Measurements from ENCODE around the gene SLC24A3. TPM values are rescaled to one million over a fixed set of nuclear protein-coding genes. Genes with fewer than 3 reads are reported as not detected.
A peak's percentile ranks its signal among the peaks of the same experiment; 100 is the strongest.

The SLC24A3 gene
- total RNA-seq, 1 donor from 2014 or later = 0.79 TPM

- peak overlapping the region; percentile 63 for H3K4me3 Mint-ChIP-seq (ENCODE audit: unreplicated experiment)
- Histone ChIP-seq H2AFZ (ENCODE audit: low read depth, low read length) (no peak overlapping the region), H3K9me3 (ENCODE audit: insufficient read depth, low read depth, low read length) (no peaks in the 10 kb centered on the region), H3K27ac (ENCODE audit: low read depth, low read length) (no peak overlapping the region), H3K27me3 (ENCODE audit: insufficient read depth, low read length) (peaks cover 24% of the 10 kb centered on the region), H4K20me1 (ENCODE audit: insufficient read depth, low read length) (no peaks in the 10 kb centered on the region), H3K79me2 (ENCODE audit: insufficient read depth, low read length) (no peaks in the 10 kb centered on the region), H3K4me3 (ENCODE audit: insufficient read depth, low read depth, low read length) (no peak overlapping the region), H3K4me1 (ENCODE audit: insufficient read depth, low read length) (no peaks in the 10 kb centered on the region), H3K36me3 (ENCODE audit: insufficient read depth, low read length) (no peaks in the 10 kb centered on the region), H3K9ac (ENCODE audit: low read length) (no peak overlapping the region), H3K4me2 (ENCODE audit: low read length) (no peak overlapping the region)
- DNase-seq (ENCODE audit: low read depth) (no peak), FAIRE-seq (no peak)
- no peaks in the 10 kb centered on the region for H3K9me3 Mint-ChIP-seq (ENCODE audit: unreplicated experiment)
- TF ChIP-seq, protein P1, sequence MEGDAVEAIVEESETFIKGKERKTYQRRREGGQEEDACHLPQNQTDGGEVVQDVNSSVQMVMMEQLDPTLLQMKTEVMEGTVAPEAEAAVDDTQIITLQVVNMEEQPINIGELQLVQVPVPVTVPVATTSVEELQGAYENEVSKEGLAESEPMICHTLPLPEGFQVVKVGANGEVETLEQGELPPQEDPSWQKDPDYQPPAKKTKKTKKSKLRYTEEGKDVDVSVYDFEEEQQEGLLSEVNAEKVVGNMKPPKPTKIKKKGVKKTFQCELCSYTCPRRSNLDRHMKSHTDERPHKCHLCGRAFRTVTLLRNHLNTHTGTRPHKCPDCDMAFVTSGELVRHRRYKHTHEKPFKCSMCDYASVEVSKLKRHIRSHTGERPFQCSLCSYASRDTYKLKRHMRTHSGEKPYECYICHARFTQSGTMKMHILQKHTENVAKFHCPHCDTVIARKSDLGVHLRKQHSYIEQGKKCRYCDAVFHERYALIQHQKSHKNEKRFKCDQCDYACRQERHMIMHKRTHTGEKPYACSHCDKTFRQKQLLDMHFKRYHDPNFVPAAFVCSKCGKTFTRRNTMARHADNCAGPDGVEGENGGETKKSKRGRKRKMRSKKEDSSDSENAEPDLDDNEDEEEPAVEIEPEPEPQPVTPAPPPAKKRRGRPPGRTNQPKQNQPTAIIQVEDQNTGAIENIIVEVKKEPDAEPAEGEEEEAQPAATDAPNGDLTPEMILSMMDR (IDR thresholded peaks at IDR 0.05; ENCODE audit: insufficient read depth, low read depth, low read length) = no peak
- no peak for TF ChIP-seq EZH2 (IDR thresholded peaks at IDR 0.05; ENCODE audit: insufficient read depth, low read length)
- peaks cover 50% of the 10 kb centered on the region for H3K27me3 Mint-ChIP-seq (ENCODE audit: low read depth, unreplicated experiment)
- no peak overlapping the region for H3K27ac Mint-ChIP-seq (ENCODE audit: unreplicated experiment)
- H3K4me1 Mint-ChIP-seq (ENCODE audit: low read depth, unreplicated experiment) = peaks cover 5% of the 10 kb centered on the region
- no peaks in the 10 kb centered on the region for H3K36me3 Mint-ChIP-seq (ENCODE audit: low read depth, unreplicated experiment)
These were observed 1.6 kb downstream of the SLC24A3 start for GRCh38 chr20:19213946-19214490.

DNA sequence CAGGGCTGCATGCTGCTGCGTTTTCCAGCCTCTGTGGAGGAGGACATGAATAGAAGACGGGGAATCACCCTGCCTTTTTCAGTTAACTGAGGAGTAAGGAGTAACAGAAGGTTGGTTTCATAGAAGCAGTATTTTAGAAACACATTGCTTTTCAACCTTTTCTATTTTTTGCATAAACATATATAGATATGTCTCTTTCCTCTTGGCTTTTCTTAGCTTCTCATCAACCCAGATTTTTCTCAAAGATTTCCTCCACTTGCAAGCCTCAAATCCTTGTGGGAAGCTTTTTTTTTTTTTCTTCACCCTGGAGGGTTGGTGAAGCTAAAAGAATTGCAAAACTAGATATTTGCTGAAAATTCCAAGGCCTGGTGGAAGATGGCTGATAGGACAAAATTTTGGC is 6.0 kb downstream of the SLC24A3 start:
- H3K4me2 ChIP-seq (ENCODE audit: low read length) = no peak overlapping the region
- no peak overlapping the region for H3K4me3 ChIP-seq (ENCODE audit: insufficient read depth, low read depth, low read length)
- no peaks in the 10 kb centered on the region for H3K4me1 ChIP-seq (ENCODE audit: insufficient read depth, low read length)
- no peak for FAIRE-seq
- DNase-seq (ENCODE audit: low read depth) = no peak
- H3K4me1 Mint-ChIP-seq (ENCODE audit: low read depth, unreplicated experiment) = peaks cover 5% of the 10 kb centered on the region
- H3K36me3 ChIP-seq (ENCODE audit: insufficient read depth, low read length) = no peaks in the 10 kb centered on the region
- H3K9ac ChIP-seq (ENCODE audit: low read length) = no peak overlapping the region
- H3K27ac ChIP-seq (ENCODE audit: low read depth, low read length) = no peak overlapping the region
- no peaks in the 10 kb centered on the region for H3K79me2 ChIP-seq (ENCODE audit: insufficient read depth, low read length)
- H3K27me3 ChIP-seq (ENCODE audit: insufficient read depth, low read length) = peaks cover 15% of the 10 kb centered on the region
- no peaks in the 10 kb centered on the region for H3K9me3 Mint-ChIP-seq (ENCODE audit: unreplicated experiment)
- H2AFZ ChIP-seq (ENCODE audit: low read depth, low read length) = no peak overlapping the region
- no peaks in the 10 kb centered on the region for H3K36me3 Mint-ChIP-seq (ENCODE audit: low read depth, unreplicated experiment)
- no peak for TF ChIP-seq EZH2 (IDR thresholded peaks at IDR 0.05; ENCODE audit: insufficient read depth, low read length)
- TF ChIP-seq, protein P1 (IDR thresholded peaks at IDR 0.05; ENCODE audit: insufficient read depth, low read depth, low read length) = no peak
- H3K9me3 ChIP-seq (ENCODE audit: insufficient read depth, low read depth, low read length) = no peaks in the 10 kb centered on the region
- no peak overlapping the region for H3K4me3 Mint-ChIP-seq (ENCODE audit: unreplicated experiment)
- no peaks in the 10 kb centered on the region for H4K20me1 ChIP-seq (ENCODE audit: insufficient read depth, low read length)
- peaks cover 40% of the 10 kb centered on the region for H3K27me3 Mint-ChIP-seq (ENCODE audit: low read depth, unreplicated experiment)
- no peak overlapping the region for H3K27ac Mint-ChIP-seq (ENCODE audit: unreplicated experiment)

DNA sequence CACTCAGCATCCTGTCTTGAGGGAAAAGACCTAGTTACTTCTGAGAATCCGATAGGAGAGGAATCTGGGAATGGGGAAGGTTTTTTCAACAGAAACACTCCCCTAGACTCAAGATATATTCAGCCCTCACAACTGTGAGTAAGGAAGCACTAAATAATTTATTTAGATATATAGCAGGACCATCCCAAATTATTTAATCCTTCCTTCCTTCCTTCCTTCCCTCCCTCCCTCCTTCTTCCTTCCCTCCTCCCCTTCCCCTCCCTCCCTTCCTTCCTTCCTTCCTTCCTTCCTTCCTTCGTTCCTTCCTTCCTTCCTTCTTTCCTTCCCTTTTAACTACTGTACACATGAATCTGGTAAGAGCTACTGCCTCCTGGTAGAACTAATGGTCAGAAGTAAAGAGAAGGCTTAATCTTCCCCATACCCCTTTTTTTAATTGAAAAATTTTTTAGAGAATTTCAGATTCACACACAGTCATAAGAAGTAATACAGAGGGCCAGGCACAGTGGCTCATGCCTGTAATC is 10.1 kb downstream of the SLC24A3 start:
- H3K9me3 Mint-ChIP-seq (ENCODE audit: unreplicated experiment) = peaks cover 4% of the 10 kb centered on the region

More for the DNA sequence above, 10.1 kb downstream of the SLC24A3 start:
- H3K27ac Mint-ChIP-seq (ENCODE audit: unreplicated experiment) = no peak overlapping the region
- DNase-seq (ENCODE audit: low read depth) (no peak), FAIRE-seq (no peak)
- H3K27ac ChIP-seq (ENCODE audit: low read depth, low read length) = no peak overlapping the region
- no peaks in the 10 kb centered on the region for H3K36me3 ChIP-seq (ENCODE audit: insufficient read depth, low read length)
- no peak overlapping the region for H3K9ac ChIP-seq (ENCODE audit: low read length)
- no peaks in the 10 kb centered on the region for H3K36me3 Mint-ChIP-seq (ENCODE audit: low read depth, unreplicated experiment)
- H3K27me3 ChIP-seq (ENCODE audit: insufficient read depth, low read length) = no peaks in the 10 kb centered on the region
- no peak overlapping the region for H2AFZ ChIP-seq (ENCODE audit: low read depth, low read length)
- no peak overlapping the region for H3K4me2 ChIP-seq (ENCODE audit: low read length)
- peaks cover 23% of the 10 kb centered on the region for H3K27me3 Mint-ChIP-seq (ENCODE audit: low read depth, unreplicated experiment)
- H4K20me1 ChIP-seq (ENCODE audit: insufficient read depth, low read length) = no peaks in the 10 kb centered on the region
- H3K4me1 Mint-ChIP-seq (ENCODE audit: low read depth, unreplicated experiment) = no peaks in the 10 kb centered on the region
- H3K9me3 ChIP-seq (ENCODE audit: insufficient read depth, low read depth, low read length) = no peaks in the 10 kb centered on the region
- H3K79me2 ChIP-seq (ENCODE audit: insufficient read depth, low read length) = no peaks in the 10 kb centered on the region
- no peaks in the 10 kb centered on the region for H3K4me1 ChIP-seq (ENCODE audit: insufficient read depth, low read length)
- H3K4me3 Mint-ChIP-seq (ENCODE audit: unreplicated experiment) = no peak overlapping the region
- TF ChIP-seq, protein P1 (IDR thresholded peaks at IDR 0.05; ENCODE audit: insufficient read depth, low read depth, low read length) = no peak
- no peak for TF ChIP-seq EZH2 (IDR thresholded peaks at IDR 0.05; ENCODE audit: insufficient read depth, low read length)
- H3K4me3 ChIP-seq (ENCODE audit: insufficient read depth, low read depth, low read length) = no peak overlapping the region

Measured in astrocyte (in vitro differentiated cells and primary cell).